GM21825 (cell line): Measurements from ENCODE around the gene SLCO2A1.

Experiments
- ATAC-seq: cut with Tn5 transposase; IDR thresholded peaks from one replicate; pipeline ENCODE4 v1.9.1; 2021; ENCODE audit warnings: mild to moderate bottlenecking, moderate library complexity; ENCODE audit not compliant: unreplicated experiment

SLCO2A1 gene

GRCh38 chr3:133887803-133888703 lies 141.7 kb downstream of the SLCO2A1 start:
- ATAC-seq = no peak

DNA sequence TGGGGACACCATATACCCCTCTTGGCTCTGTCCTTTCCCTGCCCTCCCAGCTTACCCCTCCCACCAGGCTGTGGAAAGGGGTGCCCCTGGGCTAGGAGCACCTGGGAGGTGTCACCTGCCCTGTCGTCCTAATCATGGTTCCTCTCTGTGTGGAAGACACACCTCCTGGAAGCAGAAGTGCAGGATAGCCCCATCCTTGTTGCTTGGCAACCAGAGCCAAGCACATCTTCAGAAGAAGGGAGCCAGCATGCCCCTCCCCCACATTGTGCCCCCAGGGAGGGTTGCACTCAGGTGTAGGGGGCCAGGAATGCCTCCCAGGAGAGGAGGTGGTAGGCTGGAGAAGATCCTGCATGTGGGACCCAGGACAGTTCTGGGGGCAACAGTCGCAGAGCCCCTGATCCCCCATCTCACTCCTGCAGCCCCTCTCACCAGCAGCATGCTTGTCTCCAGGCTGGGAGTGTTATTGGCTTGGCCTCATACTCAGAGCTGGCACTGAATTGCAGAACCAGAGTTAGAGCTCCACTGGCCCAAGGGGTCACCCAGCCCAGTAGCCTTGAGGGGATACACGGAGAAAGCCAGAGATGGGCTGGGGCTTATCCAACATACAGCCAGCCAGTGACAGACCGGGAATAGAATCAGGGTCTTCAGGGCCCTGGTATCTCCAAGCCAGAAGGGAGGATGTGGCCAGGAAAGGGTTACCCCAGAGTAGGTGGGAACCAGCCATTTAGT lies 142.5 kb downstream of the SLCO2A1 start:
- no peak for ATAC-seq

DNA sequence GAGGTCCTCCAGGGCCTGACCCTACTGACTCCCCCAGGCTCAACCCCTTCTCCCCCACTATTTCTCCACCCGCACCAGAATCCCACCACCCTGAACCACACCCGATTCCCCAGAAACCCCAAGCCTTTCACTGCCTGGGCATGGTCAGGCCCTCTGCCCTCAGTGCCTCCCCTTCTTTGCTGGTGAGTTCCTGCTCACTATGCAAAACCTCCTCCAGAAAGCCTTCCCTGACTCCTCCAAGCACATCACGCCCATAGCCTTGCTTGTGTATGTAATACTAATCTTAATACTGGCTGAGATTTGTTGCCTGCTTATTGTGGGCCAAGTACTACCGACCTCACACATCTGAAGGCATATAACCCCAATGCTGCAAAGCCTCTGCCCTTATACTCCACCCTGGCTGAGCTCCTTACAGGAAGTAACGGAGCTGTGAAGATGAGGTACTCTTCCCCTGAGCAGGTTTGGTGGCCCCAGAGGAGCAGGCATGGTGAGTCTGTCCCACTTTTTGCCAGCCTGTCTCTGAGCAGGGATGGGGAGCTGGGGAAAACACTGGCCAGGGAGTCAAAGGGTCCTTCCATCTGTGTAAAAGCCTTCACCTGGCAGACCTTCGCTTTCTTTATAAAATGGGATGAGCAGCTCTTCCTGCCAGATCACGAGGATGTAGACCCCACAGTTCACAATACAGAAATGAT lies 143.5 kb downstream of the SLCO2A1 start:
- no peak for ATAC-seq

DNA sequence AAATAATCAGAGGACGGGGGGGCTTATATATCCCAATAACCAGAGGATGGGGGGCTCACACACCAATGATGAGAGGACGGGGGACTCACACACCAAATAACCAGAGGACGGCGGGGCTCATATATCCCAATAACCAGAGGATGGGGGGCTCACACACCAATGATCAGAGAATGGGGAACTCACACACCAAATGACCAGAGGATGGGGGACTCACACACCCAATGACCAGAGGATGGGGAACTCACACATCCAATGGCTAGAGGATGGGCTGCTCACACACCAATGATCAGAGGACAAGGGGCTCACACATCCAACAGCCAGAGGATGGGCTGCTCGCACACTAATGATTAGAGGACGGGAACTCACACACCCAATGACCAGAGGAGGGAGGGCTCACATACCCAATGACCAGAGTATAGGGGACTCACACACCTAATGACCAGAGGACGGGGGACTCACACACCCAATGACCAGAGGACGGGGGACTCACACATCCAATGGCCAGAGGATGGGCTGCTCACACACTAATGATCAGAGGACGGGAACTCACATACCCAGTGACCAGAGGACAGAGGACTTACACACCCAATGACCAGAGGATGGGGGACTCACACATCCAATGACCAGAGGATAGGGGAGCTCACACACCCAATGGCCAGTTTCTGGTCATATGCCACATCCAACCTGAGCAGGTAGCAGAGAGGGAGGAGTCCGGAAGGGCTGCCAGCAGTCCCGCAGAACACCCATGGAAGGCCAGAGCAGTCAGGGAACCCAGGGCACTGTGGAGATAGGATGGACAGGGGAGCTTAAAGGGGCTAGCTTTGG lies 144.6 kb downstream of the SLCO2A1 start:
- ATAC-seq = no peak

- ATAC-seq = no peak
Observed at GRCh38 chr3:133884054-133884886, 145.5 kb downstream of the SLCO2A1 start.

DNA sequence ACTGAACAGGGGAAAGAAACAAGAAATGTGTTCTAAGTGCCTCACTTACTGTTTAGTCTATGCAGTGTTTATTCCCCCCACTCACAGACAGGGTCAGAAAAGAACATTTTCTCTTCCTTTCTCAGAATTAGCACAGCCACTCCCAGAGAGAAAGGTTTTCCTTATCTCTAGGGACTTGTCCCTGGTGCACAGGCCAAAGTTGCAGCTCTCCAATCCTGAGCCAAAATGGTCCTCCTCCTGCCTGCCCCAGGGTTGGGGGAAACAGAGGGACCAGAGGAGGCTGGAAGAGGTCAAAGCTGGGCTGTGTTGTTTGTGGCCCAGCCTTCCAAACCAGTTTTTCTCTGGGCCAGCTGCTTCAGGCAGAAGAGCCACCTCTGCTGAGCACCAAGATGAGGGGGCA lies 146.1 kb downstream of the SLCO2A1 start:
- ATAC-seq = no peak

DNA sequence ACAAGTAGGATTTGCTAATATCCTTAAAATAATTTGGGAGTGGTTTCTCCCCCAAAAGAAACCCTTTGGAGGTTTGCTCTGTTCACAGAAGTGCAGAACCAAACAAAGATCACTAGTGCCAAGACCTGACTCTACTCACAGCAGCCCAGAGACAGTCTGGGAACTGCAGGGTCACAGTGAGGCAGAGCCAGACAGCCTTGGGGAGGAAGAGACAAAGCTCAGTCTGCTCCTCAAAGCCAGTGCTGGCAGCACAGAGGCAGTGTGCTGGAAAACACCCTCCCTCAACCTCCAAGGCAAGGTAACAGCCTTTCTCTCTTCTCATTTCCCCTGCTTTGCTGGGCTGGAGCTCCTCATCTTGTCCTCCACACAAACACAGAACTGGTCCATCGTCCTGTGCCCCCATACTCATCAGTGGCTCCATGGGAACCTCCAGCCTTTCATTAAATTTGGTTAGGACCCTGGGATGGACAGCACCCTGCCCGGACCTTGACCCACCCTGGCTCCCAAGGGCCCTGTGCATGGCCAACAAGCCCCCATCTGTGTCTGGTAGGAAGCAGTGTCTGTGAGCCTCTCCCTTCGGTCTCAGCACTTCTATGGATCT lies 146.6 kb downstream of the SLCO2A1 start:
- no peak for ATAC-seq

- no peak for ATAC-seq
Observed at GRCh38 chr3:133881939-133882825, 147.5 kb downstream of the SLCO2A1 start.

DNA sequence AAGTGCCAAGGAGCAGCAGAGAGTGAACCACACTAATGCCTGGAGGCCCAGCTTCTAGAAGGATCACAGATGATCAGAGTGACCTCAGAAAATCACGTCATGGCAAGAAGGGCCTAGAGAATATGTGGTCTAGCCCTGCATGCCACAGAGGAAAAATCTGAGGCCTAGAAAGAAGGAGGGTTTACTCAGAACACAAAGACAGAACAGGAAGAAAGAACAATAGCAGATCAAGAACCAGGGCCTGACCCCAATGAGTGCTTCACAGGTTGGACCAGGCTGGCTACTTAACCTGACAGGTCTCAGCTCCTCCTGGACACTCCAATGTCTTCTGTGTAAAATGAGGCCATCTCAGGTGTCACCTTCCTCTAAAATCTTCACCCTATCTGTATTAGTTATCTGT lies 148.2 kb downstream of the SLCO2A1 start:
- ATAC-seq = no peak

DNA sequence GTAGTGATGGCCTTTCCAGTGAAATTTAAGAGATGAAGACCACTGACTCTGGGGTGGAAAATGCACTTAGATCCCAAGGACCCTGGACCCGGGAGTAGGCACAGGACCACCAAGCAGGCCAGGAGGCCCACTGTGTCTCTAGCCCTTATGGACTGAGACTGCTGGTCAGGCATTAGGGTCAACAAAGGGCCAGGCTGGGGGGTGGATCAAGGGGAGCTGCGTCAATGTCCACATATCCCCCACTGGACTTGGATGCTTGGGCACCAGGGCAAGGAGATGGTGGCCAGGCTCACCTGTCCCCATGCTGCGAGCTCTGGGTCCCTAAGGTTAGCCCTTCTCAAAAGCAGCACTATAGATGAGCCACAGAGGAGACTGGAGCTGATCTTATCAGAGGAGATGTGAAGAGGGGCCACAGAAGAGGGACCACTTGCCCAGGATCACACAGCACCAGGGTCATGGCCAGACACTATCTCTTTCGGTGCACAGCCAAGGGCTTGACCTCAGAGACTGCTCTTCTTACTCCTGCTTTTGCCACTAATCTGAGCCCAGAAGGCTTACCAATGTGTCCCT lies 148.8 kb downstream of the SLCO2A1 start:
- no peak for ATAC-seq

- no peak for ATAC-seq
Observed at GRCh38 chr3:133880287-133880686, 149.4 kb downstream of the SLCO2A1 start.

- ATAC-seq = no peak
Observed at GRCh38 chr3:133878518-133878917, 151.2 kb downstream of the SLCO2A1 start.
